ENCODE measurements around the gene RASD2.
"Not testable (repeated sequence)": the region's sequence is repeated elsewhere in the genome, so short reads cannot be mapped to it uniquely, and the experiment has no call there.

Gene RASD2

GRCh38 chr22:35540595-35541253 is at the start of gene RASD2:
TSS of gene RASD2 (plus strand) at chr22:35540831. CDS start at chr22:35546810, 5,979 bp downstream.
- DNase-seq (ENCODE audit: low read depth): peak; percentile 16

GRCh38 chr22:35491061-35491907 is 49.3 kb upstream of the RASD2 start:
- not testable (repeated sequence) for DNase-seq (ENCODE audit: low read depth)

GRCh38 chr22:35491908-35492380 is 48.7 kb upstream of the RASD2 start:
- DNase-seq (ENCODE audit: low read depth): no peak

- no peak for DNase-seq (ENCODE audit: low read depth)
These were observed 47.6 kb upstream of the RASD2 start for GRCh38 chr22:35493074-35493473.

- not testable (repeated sequence) for DNase-seq (ENCODE audit: low read depth)
These were observed 44.9 kb upstream of the RASD2 start for GRCh38 chr22:35495711-35496110.

- DNase-seq (ENCODE audit: low read depth): no peak
These were observed 43.8 kb upstream of the RASD2 start for GRCh38 chr22:35496768-35497312.

- no peak for DNase-seq (ENCODE audit: low read depth)
These were observed 42.4 kb upstream of the RASD2 start for GRCh38 chr22:35498026-35498800.

GRCh38 chr22:35502836-35503235 is 37.8 kb upstream of the RASD2 start:
- no peak for DNase-seq (ENCODE audit: low read depth)

GRCh38 chr22:35505399-35506258 is 35.0 kb upstream of the RASD2 start:
- DNase-seq (ENCODE audit: low read depth): no peak

GRCh38 chr22:35506259-35506570 is 34.4 kb upstream of the RASD2 start:
- no peak for DNase-seq (ENCODE audit: low read depth)

- DNase-seq (ENCODE audit: low read depth): not testable (repeated sequence)
These were observed 32.8 kb upstream of the RASD2 start for GRCh38 chr22:35507851-35508250.

GRCh38 chr22:35509451-35509850 is 31.2 kb upstream of the RASD2 start:
- no peak for DNase-seq (ENCODE audit: low read depth)

- no peak for DNase-seq (ENCODE audit: low read depth)
These were observed 30.7 kb upstream of the RASD2 start for GRCh38 chr22:35509960-35510359.

- DNase-seq (ENCODE audit: low read depth): no peak
These were observed 30.1 kb upstream of the RASD2 start for GRCh38 chr22:35510481-35510934.

- no peak for DNase-seq (ENCODE audit: low read depth)
These were observed 29.7 kb upstream of the RASD2 start for GRCh38 chr22:35510951-35511350.

- DNase-seq (ENCODE audit: low read depth): no peak
These were observed 26.3 kb upstream of the RASD2 start for GRCh38 chr22:35514366-35514765.

- not testable (repeated sequence) for DNase-seq (ENCODE audit: low read depth)
These were observed 24.7 kb upstream of the RASD2 start for GRCh38 chr22:35515952-35516351.

- no peak for DNase-seq (ENCODE audit: low read depth)
These were observed 23.9 kb upstream of the RASD2 start for GRCh38 chr22:35516723-35517122.

GRCh38 chr22:35517207-35517606 is 23.4 kb upstream of the RASD2 start:
- DNase-seq (ENCODE audit: low read depth): no peak

GRCh38 chr22:35517769-35518530 is 22.7 kb upstream of the RASD2 start:
- DNase-seq (ENCODE audit: low read depth): no peak
